HG03565 (cell line): ENCODE data around the gene GFER.
"Not testable (repeated sequence)": the region's sequence is repeated elsewhere in the genome, so short reads cannot be mapped to it uniquely, and the experiment has no call there.

Source experiments
- ATAC-seq: cut with Tn5 transposase; IDR thresholded peaks from one replicate; pipeline ENCODE4 v1.9.1; 2021; ENCODE audit warnings: mild to moderate bottlenecking, moderate library complexity; ENCODE audit not compliant: unreplicated experiment

Gene GFER

DNA sequence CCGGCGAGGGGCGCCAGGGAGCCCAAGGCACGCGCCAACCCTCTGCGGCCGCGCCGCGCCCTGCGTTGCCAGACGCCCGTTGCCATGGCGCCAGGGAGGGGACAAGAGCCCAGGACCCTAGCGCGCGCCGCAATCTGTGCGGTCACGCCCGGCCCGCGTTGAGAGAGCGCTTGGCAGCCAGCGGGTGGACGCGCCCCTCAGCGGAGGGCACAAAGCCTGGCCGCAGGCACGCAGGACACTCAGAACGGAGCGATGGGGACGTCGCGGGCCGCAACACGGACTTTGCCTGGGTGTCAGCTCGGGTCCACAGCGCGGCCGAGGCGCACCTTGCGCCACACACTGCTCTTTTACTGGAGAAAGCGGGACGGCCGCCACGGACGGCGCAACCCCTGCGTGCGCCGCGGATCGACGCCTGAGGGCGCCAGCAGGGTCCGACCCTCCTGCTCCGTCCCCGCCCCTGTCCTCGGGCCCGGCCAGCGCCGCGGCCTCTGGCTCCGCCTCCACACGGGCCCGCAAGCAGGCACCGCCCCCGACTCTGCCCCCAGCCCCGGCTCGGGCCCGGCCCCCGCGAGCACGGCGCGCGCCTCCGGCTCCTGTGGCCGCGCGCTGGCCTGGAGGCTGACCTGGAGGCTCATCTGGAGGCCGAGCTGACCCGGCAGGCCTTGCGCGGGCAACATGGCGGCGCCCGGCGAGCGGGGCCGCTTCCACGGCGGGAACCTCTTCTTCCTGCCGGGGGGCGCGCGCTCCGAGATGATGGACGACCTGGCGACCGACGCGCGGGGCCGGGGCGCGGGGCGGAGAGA is at the start of gene GFER:
Gene GFER (plus strand): TSS at position 650 of the 803 bp plus-strand sequence. CDS start 26 bp downstream, at position 676.
- ATAC-seq: peak; percentile 61

GRCh38 chr16:1936945-1937479 is 47.0 kb upstream of the GFER start:
- no peak for ATAC-seq

DNA sequence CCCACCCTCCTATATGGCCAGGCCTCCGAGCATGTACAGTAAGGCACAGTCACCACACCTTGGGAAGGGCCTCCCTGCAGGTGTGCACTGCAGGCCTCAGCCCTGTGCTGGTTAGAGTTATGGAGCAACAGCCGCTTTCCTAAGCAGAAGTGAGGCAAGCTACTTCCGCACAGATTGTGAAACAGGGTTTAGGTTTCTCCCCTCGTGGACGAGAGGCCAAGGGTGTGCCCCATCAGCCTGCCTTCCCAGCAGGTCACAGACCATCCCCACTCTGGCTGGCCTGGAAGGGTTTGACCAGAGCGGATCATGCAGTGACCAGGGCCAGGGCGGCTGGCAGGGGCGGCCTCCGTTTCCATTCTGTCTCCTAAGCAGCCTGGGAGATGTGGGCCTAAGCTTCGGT is 45.7 kb upstream of the GFER start:
- no peak for ATAC-seq

GRCh38 chr16:1938910-1939309 is 45.1 kb upstream of the GFER start:
- ATAC-seq: no peak

GRCh38 chr16:1939833-1940232 is 44.2 kb upstream of the GFER start:
- not testable (repeated sequence) for ATAC-seq

- no peak for ATAC-seq
Measured at GRCh38 chr16:1940273-1941161, 43.5 kb upstream of the GFER start.

GRCh38 chr16:1941162-1942046 is 42.6 kb upstream of the GFER start:
- no peak for ATAC-seq

DNA sequence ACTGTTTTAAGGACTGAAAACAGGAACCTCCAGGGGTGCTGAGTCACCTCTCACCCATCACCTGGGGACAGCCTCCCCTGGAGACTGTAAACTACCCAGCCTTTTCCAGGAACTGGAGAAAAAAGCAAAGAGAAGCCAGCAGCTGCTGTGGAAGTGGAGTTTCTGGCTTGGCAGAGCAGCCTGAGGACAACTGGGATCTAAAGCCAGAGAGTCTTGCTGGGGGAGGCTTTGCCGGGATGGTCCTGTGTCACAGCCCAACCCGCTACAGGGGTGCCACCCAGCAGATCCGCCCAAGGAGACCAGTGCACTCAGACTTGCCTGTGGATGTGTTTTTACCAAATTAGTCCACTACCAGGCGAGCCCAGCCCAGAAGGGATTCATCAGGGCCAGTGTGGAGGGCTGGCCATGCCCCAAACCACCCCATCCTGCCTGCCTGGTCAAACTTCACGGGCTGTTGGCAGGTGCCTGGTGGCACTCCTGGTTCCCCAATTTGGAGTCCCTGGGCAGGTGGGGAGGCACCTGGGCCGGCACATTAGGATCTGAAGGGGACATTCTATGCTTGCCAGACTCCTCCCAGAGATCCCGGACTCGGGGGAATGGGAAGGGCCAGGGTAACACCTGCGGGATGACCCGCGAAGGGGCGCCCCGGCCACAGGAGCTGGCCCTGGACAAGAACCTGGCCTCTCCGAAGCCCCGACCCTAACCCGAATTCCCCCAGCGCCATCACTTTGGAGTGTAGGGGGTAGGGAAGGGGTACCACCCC is 41.8 kb upstream of the GFER start:
- no peak for ATAC-seq

GRCh38 chr16:1942810-1943726 is 40.9 kb upstream of the GFER start, which contains the start of gene MSRB1:
Gene MSRB1 (minus strand): TSS chr16:1943199. CDS start chr16:1943156, 43 bp downstream.
- peak; percentile 87 for ATAC-seq

DNA sequence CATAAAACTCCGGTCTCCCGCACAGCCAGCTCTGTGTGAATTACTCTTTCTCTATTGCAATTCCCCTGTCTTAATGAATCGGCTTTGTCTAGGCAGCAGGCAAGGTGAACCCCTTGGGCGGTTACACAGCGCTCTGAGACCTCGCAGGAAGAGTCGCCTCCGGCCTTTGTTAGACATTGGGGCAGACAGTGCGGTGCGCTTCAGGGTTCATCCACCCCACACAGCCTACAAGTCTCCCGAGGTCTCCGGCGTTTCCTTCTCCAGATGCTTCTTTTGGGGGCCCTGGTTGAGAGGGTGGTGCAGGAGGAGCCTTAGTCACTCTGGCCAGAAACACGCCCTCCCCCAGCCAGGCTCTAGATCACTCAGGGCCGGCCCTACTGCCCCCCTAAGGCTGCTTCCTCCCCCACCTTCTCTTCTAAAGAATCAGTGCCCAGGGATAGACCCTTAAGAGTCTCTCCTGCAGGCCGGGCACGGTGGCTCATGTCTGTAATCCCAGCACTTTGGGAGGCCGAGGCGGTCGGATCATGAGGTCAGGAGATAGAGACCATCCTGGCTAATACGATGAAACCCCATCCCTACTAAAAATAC is 39.3 kb upstream of the GFER start:
- no peak for ATAC-seq

- no peak for ATAC-seq
Measured at GRCh38 chr16:1945559-1946391, 38.2 kb upstream of the GFER start.

DNA sequence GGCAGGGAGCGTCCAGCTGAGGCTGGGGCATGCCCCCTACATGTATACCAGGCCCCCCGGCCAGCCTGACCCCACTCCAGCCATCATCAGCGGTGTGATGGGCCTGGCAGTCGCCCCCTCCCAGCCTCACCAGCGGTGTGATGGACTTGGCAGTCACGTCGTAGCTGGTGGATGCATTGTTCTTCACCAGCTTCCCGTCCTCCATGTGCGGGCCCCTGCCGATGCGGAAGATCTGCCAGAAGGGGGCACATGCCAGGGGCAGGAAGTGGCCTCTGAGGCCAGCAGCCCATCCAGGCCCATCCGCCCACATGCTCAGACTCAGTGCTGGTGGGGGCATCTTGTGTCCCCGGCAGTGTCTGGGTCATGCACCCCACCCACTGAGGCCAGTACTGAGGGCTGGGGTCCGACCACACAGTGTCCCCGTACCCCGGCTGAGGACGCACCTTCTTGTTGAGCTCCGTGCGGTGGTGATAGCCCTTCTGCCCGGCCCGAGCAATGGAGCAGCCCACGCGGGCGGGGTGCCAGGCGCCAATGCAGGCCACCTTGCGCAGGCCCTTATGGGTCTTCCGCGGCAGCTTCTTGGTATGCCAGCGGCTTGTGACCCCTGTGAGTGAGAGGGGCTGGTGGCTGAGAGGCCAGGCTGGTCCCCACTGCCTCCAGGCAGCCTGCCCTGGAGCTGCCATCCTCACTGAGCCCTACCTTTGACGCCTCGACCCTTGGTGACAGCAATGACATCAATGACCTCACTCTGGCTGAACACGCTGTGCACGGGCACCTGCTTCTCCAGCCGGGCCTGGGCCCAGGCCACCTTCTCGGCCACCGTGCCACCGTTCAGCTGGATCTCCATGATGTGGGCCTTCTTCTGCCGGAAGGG is 37.3 kb upstream of the GFER start:
- ATAC-seq: no peak

DNA sequence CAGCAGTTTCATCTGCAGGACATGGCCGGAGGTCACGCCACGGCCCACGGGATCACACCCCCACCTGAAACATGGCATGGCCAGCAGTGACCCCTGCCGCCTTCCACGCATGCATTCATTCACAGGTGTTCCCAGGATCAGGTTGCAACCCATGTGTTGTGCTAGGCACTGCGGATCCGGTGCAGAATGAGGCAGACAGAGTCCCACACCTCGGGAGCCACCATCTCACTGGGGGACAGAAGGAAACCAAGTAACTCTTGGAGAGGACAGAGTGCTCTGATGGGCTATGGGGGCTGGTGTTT is 36.7 kb upstream of the GFER start:
- no peak for ATAC-seq

GRCh38 chr16:1949507-1949906 is 34.5 kb upstream of the GFER start:
- ATAC-seq: no peak

DNA sequence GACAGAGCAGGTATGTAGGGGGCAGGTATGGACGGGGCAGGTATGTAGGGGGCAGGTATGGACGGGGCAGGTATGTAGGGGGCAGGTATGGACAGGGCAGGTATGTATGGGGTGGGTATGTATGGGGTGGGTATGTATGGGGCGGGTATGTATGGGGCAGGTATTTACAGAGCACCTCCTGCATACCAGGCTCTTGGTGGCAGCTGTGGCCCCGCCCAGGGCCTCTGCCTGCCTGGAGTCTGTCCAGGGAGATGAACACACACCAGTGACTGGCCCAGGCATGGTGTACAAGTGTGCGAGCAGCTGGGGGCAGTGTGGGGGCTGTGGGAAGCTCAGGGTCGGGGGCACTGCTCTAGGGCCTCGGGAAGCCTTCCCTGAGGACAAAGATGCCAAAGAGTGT is 33.9 kb upstream of the GFER start:
- no peak for ATAC-seq

DNA sequence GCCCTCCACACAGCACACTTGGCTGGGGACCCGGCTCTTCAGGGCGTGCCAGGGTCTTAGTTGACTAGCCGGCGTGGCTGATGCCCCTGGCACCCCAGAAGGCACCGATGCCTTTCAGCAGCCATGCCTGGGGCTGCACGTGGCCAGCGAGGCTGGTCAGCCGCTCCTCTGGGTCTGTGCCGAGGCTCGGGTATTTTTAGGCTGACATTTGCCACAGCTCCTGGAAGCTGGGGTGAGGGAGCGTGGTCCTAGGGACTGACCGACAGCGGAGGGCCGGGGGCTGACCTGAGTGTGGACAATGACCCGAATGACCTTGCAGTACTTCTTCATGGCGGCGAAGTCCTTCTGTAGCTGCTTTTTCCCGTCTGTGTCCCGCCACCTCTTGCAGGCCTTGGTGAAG is 33.4 kb upstream of the GFER start:
- no peak for ATAC-seq

DNA sequence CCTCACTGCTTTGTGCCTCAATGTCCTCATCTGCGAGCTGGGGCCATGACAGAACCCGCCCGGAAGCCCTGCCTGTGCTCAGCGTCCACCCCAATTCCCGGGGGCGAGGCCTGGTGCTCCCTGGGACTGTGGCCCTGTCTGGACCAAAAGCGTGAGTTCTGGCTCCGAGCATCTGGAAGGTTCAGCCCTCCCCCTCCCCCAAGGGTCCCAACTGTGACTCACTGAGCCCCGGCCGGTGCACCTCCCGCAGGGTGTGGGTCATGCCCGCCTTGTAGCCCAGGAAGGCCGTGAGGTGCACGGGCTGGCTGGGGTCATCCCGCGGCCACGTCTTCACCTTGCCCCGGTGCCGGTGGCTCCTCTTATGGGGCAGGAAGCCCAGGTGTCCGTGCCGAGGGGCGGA is 30.3 kb upstream of the GFER start:
- no peak for ATAC-seq
